Erythroblast (primary cell): ENCODE results near the gene CCDC177.

ENCODE experiments used
- GATA1 ChIP-seq: IDR thresholded peaks from 2 replicates; pipeline ENCODE4 v1.6.1; 2011; ENCODE audit warnings: low read depth, mild to moderate bottlenecking, control low read depth, low read length, moderate library complexity
- POLR2A ChIP-seq: IDR thresholded peaks from 2 replicates; pipeline ENCODE4 v1.6.1; 2011; ENCODE audit warnings: mild to moderate bottlenecking, low read length

DNA sequence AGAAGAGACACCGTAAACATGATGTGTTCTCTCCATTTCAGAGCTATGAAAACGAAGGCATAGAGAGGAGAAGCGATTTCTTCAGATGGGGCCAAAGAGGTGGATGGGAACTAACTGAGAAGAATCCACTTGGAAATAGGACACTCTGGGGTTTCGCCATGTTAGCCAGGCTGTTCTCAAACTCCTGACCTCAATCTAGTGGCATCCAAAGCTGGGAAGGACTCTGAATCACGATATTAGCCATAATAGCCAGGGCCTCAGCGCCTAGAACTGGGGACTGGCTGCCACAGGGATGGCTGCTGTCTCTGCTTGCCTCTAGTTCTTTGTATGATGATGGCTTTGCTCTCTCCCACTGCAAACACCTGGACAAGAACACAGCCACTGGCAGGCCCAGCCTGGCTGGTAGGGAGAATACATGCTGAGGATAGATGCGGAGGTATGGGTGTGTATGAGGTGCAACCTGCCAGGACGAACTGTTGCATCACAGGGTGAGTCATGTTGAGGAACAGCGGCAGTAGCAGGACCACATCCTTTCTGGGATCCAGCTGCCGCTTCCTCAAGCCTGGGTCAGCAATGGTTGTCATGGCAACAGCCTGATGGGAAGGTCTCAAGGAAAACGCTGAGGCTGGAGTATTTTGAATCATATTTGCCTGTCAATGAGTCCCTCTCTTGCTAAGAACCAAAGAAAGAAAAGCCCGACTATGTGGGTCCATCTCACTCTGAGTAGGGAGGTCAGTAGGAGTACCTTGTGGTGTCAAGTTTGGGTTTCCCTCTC is 31.1 kb downstream of the CCDC177 start:
- TF ChIP-seq POLR2A (no peak), GATA1 (no peak)
